SU-DHL-6 (cell line): ENCODE results near the gene ZC3H12C.

Source experiments
- H2AFZ ChIP-seq: fragments of 200-600 bp; sonication (generic); 2 replicates; pipeline ENCODE4 v1.6.1; 2014; ENCODE audit warnings: low read depth, mild to moderate bottlenecking, moderate library complexity, mixed read lengths, antibody characterized with exemption, low read length; ENCODE audit not compliant: severe bottlenecking
- H3F3A ChIP-seq: fragments of 200-600 bp; shearing (Covaris generic); 2 replicates; pipeline ENCODE4 v1.6.0; 2016; ENCODE audit warnings: antibody characterized with exemption, mild to moderate bottlenecking; ENCODE audit not compliant: insufficient read depth
- H3K27ac ChIP-seq: fragments of 200-600 bp; sonication (generic); 2 replicates; pipeline ENCODE4 v1.5.1; 2016; ENCODE audit warnings: low read depth, mild to moderate bottlenecking, low read length, moderate library complexity, mixed read lengths
- H3K27me3 ChIP-seq: fragments of 200-600 bp; sonication (generic), shearing (Covaris generic); 2 replicates; pipeline ENCODE4 v1.6.0; 2014; ENCODE audit warnings: mild to moderate bottlenecking, low read length
- H3K36me3 ChIP-seq: fragments of 200-600 bp; sonication (generic); 2 replicates; pipeline ENCODE4 v1.6.1; 2014; ENCODE audit warnings: mild to moderate bottlenecking, low read length, mixed read lengths
- H3K4me2 ChIP-seq: fragments of 300-600, 200-600 bp; shearing (Covaris generic), sonication (generic); 2 replicates; pipeline ENCODE4 v1.6.0; 2014; ENCODE audit warnings: low read length, low read depth, mild to moderate bottlenecking; ENCODE audit not compliant: poor library complexity, severe bottlenecking
- H3K4me3 ChIP-seq: fragments of 200-600 bp; sonication (generic); 2 replicates; pipeline ENCODE4 v1.5.1; 2014; ENCODE audit warnings: antibody characterized with exemption, low read length, mild to moderate bottlenecking, mixed read lengths; ENCODE audit not compliant: insufficient read depth, poor library complexity, severe bottlenecking
- H3K79me2 ChIP-seq: fragments of 200-600 bp; sonication (generic); 2 replicates; pipeline ENCODE4 v1.6.1; 2014; ENCODE audit warnings: mild to moderate bottlenecking, low read length, moderate library complexity; ENCODE audit not compliant: insufficient read depth
- H3K9ac ChIP-seq: fragments of 200-600 bp; sonication (generic); 2 replicates; pipeline ENCODE4 v1.7.0; 2014; ENCODE audit warnings: mild to moderate bottlenecking, low read length
- H3K9me2 ChIP-seq: fragments of 200-600 bp; sonication (generic); replicated peaks from 2 replicates; pipeline ENCODE4 v1.6.1; 2014; ENCODE audit warnings: low read length; ENCODE audit not compliant: insufficient read depth
- H3K9me3 ChIP-seq: fragments of 200-600 bp; sonication (generic); 2 replicates; pipeline ENCODE4 v1.6.1; 2014; ENCODE audit warnings: low read length, mixed read lengths; ENCODE audit not compliant: insufficient read depth
- H4K20me1 ChIP-seq: fragments of 200-600 bp; sonication (generic); 2 replicates; pipeline ENCODE4 v1.6.1; 2014; ENCODE audit warnings: low read depth, mild to moderate bottlenecking, antibody characterized with exemption, low read length, moderate library complexity, mixed read lengths
- CTCF ChIP-seq: fragments of 200-600 bp; sonication (generic); IDR thresholded peaks from one replicate; pipeline ENCODE4 v1.5.1; 2017; ENCODE audit warnings: antibody characterized with exemption, mild to moderate bottlenecking, low read length, moderate library complexity; ENCODE audit not compliant: insufficient read depth, poor library complexity, severe bottlenecking
- EZH2phosphoT487 ChIP-seq: fragments of 200-600 bp; sonication (generic), shearing (Covaris generic); conservative IDR thresholded peaks from 2 replicates; pipeline ENCODE4 v1.6.1; 2018; ENCODE audit warnings: mild to moderate bottlenecking, antibody characterized with exemption, low read length, moderate library complexity, mixed read lengths

ZC3H12C gene

DNA sequence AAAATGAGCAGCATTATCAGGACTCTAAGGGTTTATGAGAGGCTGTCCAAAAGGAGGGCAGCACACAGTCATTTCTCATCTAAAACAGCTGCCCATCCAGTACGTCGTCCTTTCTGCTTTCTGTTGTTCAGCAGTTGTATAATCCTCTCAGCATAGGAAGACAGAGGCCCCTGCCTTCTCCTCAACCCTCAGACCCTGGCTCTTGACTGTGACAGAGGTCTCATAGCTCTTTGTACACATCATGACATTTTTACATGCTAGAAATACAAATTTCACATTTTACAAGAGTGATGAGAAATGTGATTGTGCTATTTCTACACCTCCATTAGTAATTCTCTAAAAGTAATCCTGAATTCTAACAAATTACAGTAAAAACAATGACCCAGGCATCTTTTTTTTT lies 36.2 kb upstream of the ZC3H12C start:
- no peaks in the 10 kb centered on the region for H3K36me3 ChIP-seq
- no peak for TF ChIP-seq CTCF
- no peak for TF ChIP-seq EZH2phosphoT487
- H3K4me3 ChIP-seq, result no peak overlapping the region
- H2AFZ ChIP-seq, result no peak overlapping the region
- H3K79me2 ChIP-seq, result no peaks in the 10 kb centered on the region
- no peak overlapping the region for H3K9ac ChIP-seq
- H3K4me2 ChIP-seq, result no peak overlapping the region
- no peaks in the 10 kb centered on the region for H3F3A ChIP-seq
- no peak overlapping the region for H3K27ac ChIP-seq
- no peaks in the 10 kb centered on the region for H4K20me1 ChIP-seq
- H3K9me2 ChIP-seq, result no peaks in the 10 kb centered on the region
- H3K27me3 ChIP-seq, result no peaks in the 10 kb centered on the region
- no peaks in the 10 kb centered on the region for H3K9me3 ChIP-seq

DNA sequence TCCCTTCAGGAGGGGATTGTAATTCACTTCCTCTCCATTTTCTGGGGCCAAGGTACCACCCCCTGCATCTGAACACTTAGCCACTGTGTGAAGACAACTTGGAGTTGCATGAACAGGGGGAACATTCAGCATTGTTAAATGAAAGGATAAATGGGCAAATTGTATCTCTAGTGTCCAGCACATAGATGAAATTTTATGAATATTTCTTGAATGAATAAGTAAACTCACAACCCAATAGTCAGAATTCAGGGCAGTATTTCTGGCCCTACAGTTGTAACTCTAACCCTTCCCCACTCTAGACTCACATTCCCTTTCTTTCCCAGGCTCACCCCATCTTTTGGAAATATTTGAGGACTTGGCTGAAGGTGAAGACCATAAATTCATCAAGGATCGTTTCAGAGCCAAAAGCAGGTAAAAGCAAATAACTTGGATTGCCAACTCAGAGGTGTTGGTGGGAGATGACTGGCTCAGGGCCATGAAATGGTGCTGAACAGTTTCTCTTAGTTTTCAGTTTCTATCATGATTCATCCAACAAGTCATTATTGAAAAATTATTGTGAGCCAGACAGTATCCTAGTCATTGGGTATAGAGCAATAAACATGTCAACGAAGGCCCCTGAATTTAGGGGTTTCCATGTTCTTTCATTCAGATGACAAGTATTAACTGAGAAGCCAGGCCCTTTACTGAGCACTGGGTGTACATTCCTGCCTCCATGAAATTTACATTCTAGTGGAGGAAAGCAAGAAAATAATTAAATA lies 33.3 kb upstream of the ZC3H12C start:
- Histone ChIP-seq H3K9me3 (no peaks in the 10 kb centered on the region), H3K27me3 (no peaks in the 10 kb centered on the region; the same call in 1 of the 2 replicates), H4K20me1 (no peaks in the 10 kb centered on the region), H3K36me3 (no peaks in the 10 kb centered on the region), H2AFZ (no peak overlapping the region), H3K9ac (no peak overlapping the region), H3F3A (no peaks in the 10 kb centered on the region), H3K4me3 (no peak overlapping the region), H3K79me2 (no peaks in the 10 kb centered on the region), H3K9me2 (no peaks in the 10 kb centered on the region), H3K27ac (no peak overlapping the region), H3K4me2 (no peak overlapping the region)
- TF ChIP-seq EZH2phosphoT487 (no peak), CTCF (no peak)

- no peaks in the 10 kb centered on the region for H3K36me3 ChIP-seq
- H3K4me2 ChIP-seq, result no peak overlapping the region
- H3K9ac ChIP-seq, result no peak overlapping the region
- no peaks in the 10 kb centered on the region; the same call in 1 of the 2 replicates for H3K27me3 ChIP-seq
- H3K27ac ChIP-seq, result no peak overlapping the region
- H3F3A ChIP-seq, result no peaks in the 10 kb centered on the region
- H3K4me3 ChIP-seq, result no peak overlapping the region
- H3K79me2 ChIP-seq, result no peaks in the 10 kb centered on the region
- no peak overlapping the region for H2AFZ ChIP-seq
- no peaks in the 10 kb centered on the region for H3K9me2 ChIP-seq
- no peaks in the 10 kb centered on the region for H4K20me1 ChIP-seq
- TF ChIP-seq EZH2phosphoT487 (no peak), CTCF (no peak)
- H3K9me3 ChIP-seq, result no peaks in the 10 kb centered on the region
Observed at GRCh38 chr11:110061296-110061695, 31.9 kb upstream of the ZC3H12C start.
